SU-DHL-6 (cell line): Measurements from ENCODE around the gene MARF1.
"Not testable (repeated sequence)": the region's sequence is repeated elsewhere in the genome, so short reads cannot be mapped to it uniquely, and the experiment has no call there.

Source experiments
- H2AFZ ChIP-seq: fragments of 200-600 bp; sonication (generic); 2 replicates; pipeline ENCODE4 v1.6.1; 2014; ENCODE audit warnings: low read depth, mild to moderate bottlenecking, moderate library complexity, mixed read lengths, antibody characterized with exemption, low read length; ENCODE audit not compliant: severe bottlenecking
- H3F3A ChIP-seq: fragments of 200-600 bp; shearing (Covaris generic); 2 replicates; pipeline ENCODE4 v1.6.0; 2016; ENCODE audit warnings: antibody characterized with exemption, mild to moderate bottlenecking; ENCODE audit not compliant: insufficient read depth
- H3K27ac ChIP-seq: fragments of 200-600 bp; sonication (generic); 2 replicates; pipeline ENCODE4 v1.5.1; 2016; ENCODE audit warnings: low read depth, mild to moderate bottlenecking, low read length, moderate library complexity, mixed read lengths
- H3K27me3 ChIP-seq: fragments of 200-600 bp; sonication (generic), shearing (Covaris generic); 2 replicates; pipeline ENCODE4 v1.6.0; 2014; ENCODE audit warnings: mild to moderate bottlenecking, low read length
- H3K36me3 ChIP-seq: fragments of 200-600 bp; sonication (generic); 2 replicates; pipeline ENCODE4 v1.6.1; 2014; ENCODE audit warnings: mild to moderate bottlenecking, low read length, mixed read lengths
- H3K4me2 ChIP-seq: fragments of 300-600, 200-600 bp; shearing (Covaris generic), sonication (generic); 2 replicates; pipeline ENCODE4 v1.6.0; 2014; ENCODE audit warnings: low read length, low read depth, mild to moderate bottlenecking; ENCODE audit not compliant: poor library complexity, severe bottlenecking
- H3K4me3 ChIP-seq: fragments of 200-600 bp; sonication (generic); 2 replicates; pipeline ENCODE4 v1.5.1; 2014; ENCODE audit warnings: antibody characterized with exemption, low read length, mild to moderate bottlenecking, mixed read lengths; ENCODE audit not compliant: insufficient read depth, poor library complexity, severe bottlenecking
- H3K79me2 ChIP-seq: fragments of 200-600 bp; sonication (generic); 2 replicates; pipeline ENCODE4 v1.6.1; 2014; ENCODE audit warnings: mild to moderate bottlenecking, low read length, moderate library complexity; ENCODE audit not compliant: insufficient read depth
- H3K9ac ChIP-seq: fragments of 200-600 bp; sonication (generic); 2 replicates; pipeline ENCODE4 v1.7.0; 2014; ENCODE audit warnings: mild to moderate bottlenecking, low read length
- H3K9me2 ChIP-seq: fragments of 200-600 bp; sonication (generic); replicated peaks from 2 replicates; pipeline ENCODE4 v1.6.1; 2014; ENCODE audit warnings: low read length; ENCODE audit not compliant: insufficient read depth
- H3K9me3 ChIP-seq: fragments of 200-600 bp; sonication (generic); 2 replicates; pipeline ENCODE4 v1.6.1; 2014; ENCODE audit warnings: low read length, mixed read lengths; ENCODE audit not compliant: insufficient read depth
- H4K20me1 ChIP-seq: fragments of 200-600 bp; sonication (generic); 2 replicates; pipeline ENCODE4 v1.6.1; 2014; ENCODE audit warnings: low read depth, mild to moderate bottlenecking, antibody characterized with exemption, low read length, moderate library complexity, mixed read lengths
- EZH2phosphoT487 ChIP-seq: fragments of 200-600 bp; sonication (generic), shearing (Covaris generic); conservative IDR thresholded peaks from 2 replicates; pipeline ENCODE4 v1.6.1; 2018; ENCODE audit warnings: mild to moderate bottlenecking, antibody characterized with exemption, low read length, moderate library complexity, mixed read lengths
- TF ChIP-seq, protein P1 (sequence below): fragments of 200-600 bp; sonication (generic); IDR thresholded peaks from one replicate; pipeline ENCODE4 v1.5.1; 2017; ENCODE audit warnings: antibody characterized with exemption, mild to moderate bottlenecking, low read length, moderate library complexity; ENCODE audit not compliant: insufficient read depth, poor library complexity, severe bottlenecking

MARF1 gene

DNA sequence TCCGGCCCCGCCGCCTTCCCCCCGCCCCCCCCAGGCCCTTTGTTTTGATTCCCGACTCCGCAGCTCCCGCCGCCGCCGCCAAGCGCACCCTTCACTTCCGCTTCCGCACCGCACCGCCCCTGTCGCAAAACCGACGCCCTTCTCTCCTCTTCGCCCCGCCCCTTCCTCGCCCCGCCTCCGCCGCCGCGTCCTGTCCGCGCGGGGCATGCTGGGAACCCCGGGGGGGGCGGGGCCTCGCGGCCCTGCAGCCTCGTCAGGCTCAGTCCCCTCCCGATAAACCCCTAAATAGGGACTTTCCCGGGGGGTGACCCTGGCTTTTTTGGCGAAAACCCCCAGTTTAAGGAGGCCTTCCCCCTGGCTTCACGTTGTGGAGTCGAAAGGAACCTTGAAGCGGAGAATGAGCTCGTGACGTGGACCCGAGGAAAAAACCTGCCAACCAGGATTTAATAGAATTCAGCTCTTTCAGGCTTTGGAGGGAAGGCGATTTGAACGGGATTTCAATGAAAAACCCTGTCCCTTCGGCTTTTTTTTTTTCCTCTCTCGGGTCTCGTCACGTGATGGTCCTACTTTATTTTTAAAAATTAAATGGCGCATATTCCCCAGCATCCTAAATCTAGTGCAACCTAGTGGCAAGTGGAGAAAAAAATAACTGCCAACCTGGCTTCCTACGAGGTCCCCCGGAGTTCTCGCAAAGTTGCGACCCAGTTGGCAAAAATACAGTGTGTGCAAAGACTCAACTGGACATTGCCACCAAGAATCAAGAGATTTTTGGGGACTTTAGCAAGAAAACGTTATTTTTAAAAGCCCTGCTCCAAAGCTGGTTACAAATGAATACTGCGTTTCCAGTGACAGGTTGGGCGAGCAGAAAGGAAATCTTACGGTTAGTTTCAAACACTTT is at the start of gene MARF1:
Gene MARF1 (minus strand): TSS at position 107 of the 898 bp plus-strand sequence. CDS start 3,921 bp downstream, outside the sequence.
- H3K4me3 ChIP-seq: peak within 1 kb of the TSS; percentile 64
- no peaks in the 10 kb centered on the region for H4K20me1 ChIP-seq
- 0 out of 2 replicates have a peak, but pooled peaks cover 3% of the 10 kb centered on the region for H3K36me3 ChIP-seq
- no peaks in the 10 kb centered on the region for H3K9me3 ChIP-seq
- H3K79me2 ChIP-seq: peaks cover 21% of the 10 kb centered on the region
- peaks cover 51% of the 10 kb centered on the region for H3F3A ChIP-seq
- no peaks in the 10 kb centered on the region for H3K9me2 ChIP-seq
- no peak for TF ChIP-seq EZH2phosphoT487
- TF ChIP-seq, protein P1, sequence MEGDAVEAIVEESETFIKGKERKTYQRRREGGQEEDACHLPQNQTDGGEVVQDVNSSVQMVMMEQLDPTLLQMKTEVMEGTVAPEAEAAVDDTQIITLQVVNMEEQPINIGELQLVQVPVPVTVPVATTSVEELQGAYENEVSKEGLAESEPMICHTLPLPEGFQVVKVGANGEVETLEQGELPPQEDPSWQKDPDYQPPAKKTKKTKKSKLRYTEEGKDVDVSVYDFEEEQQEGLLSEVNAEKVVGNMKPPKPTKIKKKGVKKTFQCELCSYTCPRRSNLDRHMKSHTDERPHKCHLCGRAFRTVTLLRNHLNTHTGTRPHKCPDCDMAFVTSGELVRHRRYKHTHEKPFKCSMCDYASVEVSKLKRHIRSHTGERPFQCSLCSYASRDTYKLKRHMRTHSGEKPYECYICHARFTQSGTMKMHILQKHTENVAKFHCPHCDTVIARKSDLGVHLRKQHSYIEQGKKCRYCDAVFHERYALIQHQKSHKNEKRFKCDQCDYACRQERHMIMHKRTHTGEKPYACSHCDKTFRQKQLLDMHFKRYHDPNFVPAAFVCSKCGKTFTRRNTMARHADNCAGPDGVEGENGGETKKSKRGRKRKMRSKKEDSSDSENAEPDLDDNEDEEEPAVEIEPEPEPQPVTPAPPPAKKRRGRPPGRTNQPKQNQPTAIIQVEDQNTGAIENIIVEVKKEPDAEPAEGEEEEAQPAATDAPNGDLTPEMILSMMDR: peak; percentile 14
- H2AFZ ChIP-seq: peak within 1 kb of the TSS; percentile 77
- H3K9ac ChIP-seq: peak within 1 kb of the TSS; percentile 77
- H3K27me3 ChIP-seq: no peaks in the 10 kb centered on the region
- peak within 1 kb of the TSS; percentile 87 for H3K4me2 ChIP-seq
- peak within 1 kb of the TSS; percentile 95 for H3K27ac ChIP-seq

DNA sequence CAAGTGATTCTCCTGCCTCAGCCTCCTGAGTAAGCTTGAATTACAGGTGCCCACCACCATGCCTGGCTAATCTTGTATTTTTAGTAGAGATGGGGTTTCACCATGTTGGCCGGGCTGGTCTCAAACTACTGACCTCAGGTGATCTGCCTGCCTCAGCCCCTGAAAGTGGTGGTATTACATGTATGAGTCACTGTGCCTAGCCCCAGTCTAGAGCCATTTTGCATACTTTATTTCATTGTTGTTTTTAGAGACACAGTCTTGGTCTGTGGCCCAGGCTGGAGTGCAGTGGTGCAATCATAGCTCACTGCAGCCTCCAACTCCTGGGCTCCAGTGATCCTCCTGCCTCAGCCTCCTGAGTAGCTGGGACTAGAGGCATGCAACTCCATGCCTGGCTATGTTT is 49.6 kb upstream of the MARF1 start:
- H3K27ac ChIP-seq, H3K79me2 ChIP-seq, H4K20me1 ChIP-seq, H3K27me3 ChIP-seq, H3K9ac ChIP-seq, H3K4me3 ChIP-seq, H3K4me2 ChIP-seq, H3F3A ChIP-seq, H3K9me3 ChIP-seq, H3K9me2 ChIP-seq, H2AFZ ChIP-seq: not testable (repeated sequence)
- peaks cover 19% of the 10 kb centered on the region; the same call in 1 of the 2 replicates for H3K36me3 ChIP-seq

- Histone ChIP-seq H4K20me1 (no peaks in the 10 kb centered on the region), H2AFZ (no peak overlapping the region), H3K9me3 (no peaks in the 10 kb centered on the region), H3K27ac (no peak overlapping the region), H3K4me3 (no peak overlapping the region), H3K9ac (no peak overlapping the region), H3K4me2 (no peak overlapping the region), H3F3A (no peaks in the 10 kb centered on the region), H3K9me2 (no peaks in the 10 kb centered on the region), H3K36me3 (peaks cover 17% of the 10 kb centered on the region; the same call in 1 of the 2 replicates), H3K27me3 (no peaks in the 10 kb centered on the region), H3K79me2 (no peaks in the 10 kb centered on the region)
- TF ChIP-seq, protein P1: no peak
- no peak for TF ChIP-seq EZH2phosphoT487
Observed at GRCh38 chr16:15691046-15691445, 48.1 kb upstream of the MARF1 start.

DNA sequence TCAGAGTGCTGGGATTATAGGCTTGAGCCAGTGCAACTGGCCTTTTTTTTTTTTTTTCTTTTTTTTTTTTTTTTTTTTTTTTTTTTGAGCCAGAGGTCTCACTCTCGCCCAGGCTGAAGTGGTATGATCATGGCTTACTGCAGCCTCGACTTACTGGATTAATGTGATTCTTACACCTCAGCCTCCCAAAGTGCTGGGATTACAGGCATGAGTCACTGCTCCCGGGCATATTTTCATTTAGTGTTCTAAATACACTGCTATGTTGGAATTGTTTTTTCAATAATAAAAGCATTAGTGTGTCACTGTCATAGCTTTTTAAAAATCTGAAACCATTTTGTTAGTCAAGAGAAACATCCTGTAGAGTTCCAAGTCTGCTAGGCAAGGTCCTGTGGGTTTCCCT is 47.3 kb upstream of the MARF1 start:
- H3F3A ChIP-seq: no peaks in the 10 kb centered on the region
- no peaks in the 10 kb centered on the region for H3K9me3 ChIP-seq
- no peak for TF ChIP-seq EZH2phosphoT487
- TF ChIP-seq, protein P1: no peak
- no peaks in the 10 kb centered on the region for H3K79me2 ChIP-seq
- H3K4me3 ChIP-seq: no peak overlapping the region
- no peak overlapping the region for H2AFZ ChIP-seq
- H3K9ac ChIP-seq: no peak overlapping the region
- peaks cover 14% of the 10 kb centered on the region; the same call in 1 of the 2 replicates for H3K36me3 ChIP-seq
- H3K9me2 ChIP-seq: no peaks in the 10 kb centered on the region
- H3K4me2 ChIP-seq: no peak overlapping the region
- no peak overlapping the region for H3K27ac ChIP-seq
- H3K27me3 ChIP-seq: no peaks in the 10 kb centered on the region
- no peaks in the 10 kb centered on the region for H4K20me1 ChIP-seq
